ENCODE data around the gene ZNF189. TPM values are rescaled to one million over a fixed set of nuclear protein-coding genes. Genes with fewer than 3 reads are reported as not detected.
A peak's percentile ranks its signal among the peaks of the same experiment; 100 is the strongest.

The ZNF189 gene
- total RNA-seq: 5.1 TPM

DNA sequence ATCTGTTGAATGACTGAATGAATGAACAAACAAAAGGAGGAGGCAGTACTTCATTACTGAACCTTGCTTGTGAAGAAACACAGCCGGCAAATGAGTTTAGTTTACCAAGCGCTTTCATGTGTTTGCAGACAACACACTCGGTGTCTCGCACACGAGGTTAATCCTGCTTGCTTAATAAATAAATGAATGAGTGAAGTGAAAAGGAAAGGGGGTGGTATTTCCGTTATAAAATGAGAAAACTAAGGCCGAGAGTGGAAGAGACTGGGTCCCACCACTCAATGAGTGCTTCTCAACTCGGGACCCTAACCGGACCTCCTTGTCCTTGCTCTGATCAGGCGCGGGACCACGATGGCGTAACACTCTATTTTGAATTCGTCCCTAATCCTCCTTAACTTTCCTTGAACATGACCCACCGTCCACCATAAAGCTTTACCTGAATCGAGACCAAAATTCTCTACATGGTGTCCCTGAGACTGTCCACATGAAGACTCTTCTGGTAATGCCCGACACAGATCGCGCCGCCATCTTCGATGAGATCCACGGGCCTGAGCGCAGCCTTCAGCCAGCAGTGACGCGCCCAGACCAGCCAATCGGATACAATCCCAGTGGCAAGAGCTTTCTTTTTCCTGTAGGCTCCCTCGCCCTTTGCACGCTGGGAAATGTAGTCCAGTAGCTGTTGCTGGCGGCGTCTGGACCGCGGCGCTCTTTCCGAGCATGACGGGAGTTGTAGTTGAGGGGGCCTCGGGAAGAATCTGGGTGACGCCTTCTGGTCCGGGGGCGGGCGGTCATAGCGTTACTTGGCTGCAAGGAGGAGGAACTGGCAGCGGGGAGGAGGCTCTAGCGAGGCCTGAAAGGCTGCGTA lies at the start of gene ZNF189, which contains the start of gene MRPL50:
Gene ZNF189, plus strand, starts transcription at position 784 of the 862 bp plus-strand sequence. CDS start 306 bp downstream, outside the sequence.
Gene MRPL50, minus strand, starts transcription at position 551 of the 862 bp plus-strand sequence. Its CDS starts 26 bp downstream, at position 525.
- peak; percentile 100 for ATAC-seq

DNA sequence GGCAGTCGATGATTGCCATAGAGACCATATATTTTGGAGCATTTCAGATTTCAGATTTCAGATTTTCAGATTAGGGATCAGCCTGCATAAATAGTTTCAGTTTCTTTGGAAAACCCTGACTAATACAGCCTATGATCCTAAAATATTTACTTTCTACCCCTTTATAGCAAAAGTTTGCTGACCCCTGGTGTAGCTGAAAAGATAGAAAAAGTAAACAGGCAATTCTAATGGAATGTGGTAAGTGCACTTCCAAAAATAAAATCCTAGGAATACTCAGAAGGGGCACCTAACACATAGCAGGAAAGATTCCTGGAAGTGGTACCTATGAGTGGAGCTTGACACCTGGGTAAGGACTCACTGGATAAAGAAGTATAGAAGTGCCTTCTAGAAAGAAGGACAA lies 48.4 kb upstream of the ZNF189 start:
- ATAC-seq: no peak

DNA sequence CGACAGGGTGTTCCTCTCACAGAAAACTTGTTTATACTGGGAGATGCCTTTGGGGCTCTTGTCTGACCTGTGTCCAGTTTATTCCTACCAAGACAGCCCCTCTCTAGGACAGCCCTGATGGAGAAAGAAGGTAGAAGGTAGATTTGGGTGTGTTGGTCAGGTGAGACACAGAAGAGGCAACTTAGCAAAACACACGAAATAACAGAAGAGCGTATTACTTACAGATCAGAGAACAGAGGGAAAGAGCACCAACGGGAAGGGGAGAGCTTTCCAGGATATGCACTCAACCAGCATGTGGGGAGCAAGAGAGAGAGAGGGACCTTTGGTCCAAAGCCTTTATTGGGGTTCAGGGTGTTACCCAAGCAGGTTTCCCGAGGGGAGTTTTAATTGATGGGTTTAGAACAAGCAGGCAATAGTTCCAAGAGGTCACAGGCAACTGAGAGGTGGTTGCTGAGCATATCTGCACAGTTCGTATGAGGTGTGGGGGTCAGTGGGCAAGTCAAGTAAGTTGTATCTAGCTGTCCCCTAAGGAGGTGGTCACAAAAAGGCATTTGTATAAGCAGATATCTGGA lies 45.7 kb upstream of the ZNF189 start:
- ATAC-seq: no peak

DNA sequence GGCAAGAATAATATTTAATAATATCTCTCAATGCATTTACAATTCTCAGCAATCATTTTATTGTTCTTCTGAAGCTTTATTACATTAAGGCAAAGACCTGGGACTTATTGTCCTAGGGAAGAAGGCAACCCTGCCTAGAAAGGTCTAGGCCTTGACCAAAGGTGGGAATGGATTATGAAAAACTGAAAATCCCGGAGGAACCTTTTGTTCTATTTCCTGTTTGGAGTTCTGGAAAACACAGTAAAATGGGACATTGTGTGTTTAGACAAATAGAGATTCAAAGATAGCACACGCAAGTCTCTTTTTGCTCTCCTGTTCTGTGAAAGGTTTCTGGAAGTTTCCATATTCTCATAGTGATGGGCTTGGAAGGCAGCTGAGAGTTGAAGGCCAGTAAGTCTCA lies 45.0 kb upstream of the ZNF189 start:
- ATAC-seq: no peak

DNA sequence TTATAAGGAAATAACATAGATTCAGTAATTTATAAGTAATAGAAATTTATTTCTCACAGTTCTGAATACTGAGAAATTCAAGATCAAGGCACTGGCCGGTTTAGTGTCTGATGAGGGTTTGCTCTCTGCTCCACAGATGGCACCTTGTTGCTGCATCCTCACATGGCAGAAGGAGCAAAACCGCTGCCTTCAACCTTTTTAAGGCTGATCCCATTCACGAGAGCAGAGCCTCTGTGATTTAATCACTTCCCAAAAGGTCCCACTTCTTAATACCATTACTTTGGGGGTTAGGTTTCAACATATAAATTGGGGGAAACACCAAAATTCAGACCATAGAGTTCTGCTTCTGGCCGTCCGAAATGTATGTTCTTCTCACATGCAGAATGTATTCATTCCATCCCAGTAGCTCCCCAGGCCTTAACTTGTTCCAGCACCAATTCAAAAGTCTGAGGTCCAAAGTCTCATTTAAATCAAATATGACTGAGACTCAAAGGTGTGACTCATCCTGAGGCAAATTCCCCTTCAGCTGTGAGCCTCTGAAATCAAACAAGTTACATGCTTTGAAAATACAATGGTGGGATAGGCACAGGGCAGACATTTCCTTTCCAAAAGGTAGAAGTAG lies 44.4 kb upstream of the ZNF189 start:
- peak; percentile 33 for ATAC-seq

DNA sequence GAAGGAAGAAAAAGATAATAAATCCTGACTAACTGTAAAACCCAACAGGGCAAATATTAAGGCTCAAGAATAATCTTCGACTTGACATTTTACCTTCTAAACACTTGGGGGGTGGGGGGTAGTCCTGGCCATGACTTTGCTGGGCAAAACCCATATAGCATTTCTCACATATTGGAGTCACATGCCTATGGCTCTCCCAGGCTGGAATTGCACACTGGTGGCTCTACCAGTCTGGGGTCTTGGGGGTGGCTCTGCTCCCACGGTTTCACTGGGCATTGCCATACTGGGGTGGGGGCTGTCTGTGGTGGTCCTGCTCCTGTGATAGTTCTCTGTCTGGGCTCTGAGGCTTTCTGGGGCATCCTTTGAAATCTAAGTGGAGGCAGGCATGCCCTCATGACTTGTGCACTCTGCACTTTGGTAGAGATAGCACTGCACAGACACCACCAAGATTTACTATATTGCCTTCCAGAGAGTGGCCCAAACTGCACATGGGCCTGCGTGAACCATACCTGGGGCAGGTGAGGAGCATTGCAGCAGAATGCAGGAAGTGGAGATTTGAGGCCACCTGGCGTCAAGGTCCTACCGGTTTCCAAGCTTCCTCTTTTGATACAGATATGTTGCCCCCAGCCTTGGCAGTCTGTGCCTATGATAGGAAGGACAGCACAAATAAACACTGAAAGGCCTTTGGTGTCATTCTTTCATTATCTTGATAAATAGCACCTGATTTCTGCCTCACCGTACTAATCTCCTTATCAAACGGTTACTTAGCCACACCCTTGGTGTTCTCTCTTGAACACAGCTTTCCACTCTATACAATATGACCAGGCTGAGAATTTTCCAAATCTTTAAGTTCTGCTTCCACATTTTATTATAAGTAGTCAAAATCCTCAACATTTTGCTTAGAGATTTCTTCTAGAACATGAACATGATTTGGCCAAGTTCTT lies 43.6 kb upstream of the ZNF189 start:
- no peak for ATAC-seq

DNA sequence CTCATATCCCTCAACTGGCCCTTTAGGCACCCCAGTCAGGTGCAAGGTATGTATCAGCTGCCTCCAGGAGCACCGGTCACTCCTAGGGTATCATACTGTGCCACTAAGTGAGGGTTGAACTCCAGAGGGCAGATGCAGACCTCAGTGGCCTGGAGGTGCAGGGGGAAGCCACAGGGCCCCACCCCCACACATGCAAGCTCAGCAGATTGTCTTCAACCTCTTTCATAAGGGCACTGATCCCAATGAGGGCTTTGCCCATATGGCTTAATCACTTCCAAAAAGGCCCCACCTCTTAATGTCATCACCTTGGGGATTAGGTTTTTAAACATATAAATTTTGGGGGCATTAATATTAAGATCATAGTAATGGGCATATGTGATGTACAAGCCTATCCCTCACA lies 42.0 kb upstream of the ZNF189 start:
- no peak for ATAC-seq

DNA sequence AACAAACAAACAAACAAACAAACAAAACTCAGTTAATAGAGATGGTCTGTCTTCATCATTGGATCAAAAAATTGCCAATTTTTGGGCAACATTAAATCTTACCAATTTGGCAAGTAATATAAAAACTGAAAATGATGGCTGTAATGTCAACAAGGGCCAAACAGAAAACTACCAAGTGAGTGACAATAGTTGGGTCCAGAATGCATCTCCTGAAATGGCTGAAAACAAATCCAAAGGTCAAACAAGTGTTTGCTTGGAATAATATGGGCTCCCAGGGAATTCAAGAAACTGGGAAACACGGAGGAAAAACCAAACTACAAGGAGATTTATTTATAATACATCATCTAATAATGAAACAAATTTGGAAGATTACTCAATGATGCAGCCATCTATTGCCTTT lies 39.0 kb upstream of the ZNF189 start:
- no peak for ATAC-seq

DNA sequence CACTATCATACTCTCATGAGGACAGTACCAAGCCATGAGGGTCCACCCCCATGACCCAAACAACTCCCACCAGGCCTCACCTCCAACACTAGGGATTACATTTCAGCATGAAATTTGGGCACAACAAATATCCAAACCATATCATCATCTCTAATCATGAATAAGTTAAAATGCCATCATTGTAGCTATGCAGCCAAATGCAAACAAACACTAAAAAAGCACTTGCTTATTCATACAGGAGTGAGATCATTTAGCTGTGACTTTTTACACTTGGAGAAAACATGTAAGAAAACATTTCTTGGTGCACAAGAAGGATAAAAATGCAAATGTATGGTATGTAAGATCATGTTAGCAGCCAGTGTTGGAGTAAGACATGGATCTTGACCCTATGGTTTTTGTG lies 38.0 kb upstream of the ZNF189 start:
- ATAC-seq: no peak

DNA sequence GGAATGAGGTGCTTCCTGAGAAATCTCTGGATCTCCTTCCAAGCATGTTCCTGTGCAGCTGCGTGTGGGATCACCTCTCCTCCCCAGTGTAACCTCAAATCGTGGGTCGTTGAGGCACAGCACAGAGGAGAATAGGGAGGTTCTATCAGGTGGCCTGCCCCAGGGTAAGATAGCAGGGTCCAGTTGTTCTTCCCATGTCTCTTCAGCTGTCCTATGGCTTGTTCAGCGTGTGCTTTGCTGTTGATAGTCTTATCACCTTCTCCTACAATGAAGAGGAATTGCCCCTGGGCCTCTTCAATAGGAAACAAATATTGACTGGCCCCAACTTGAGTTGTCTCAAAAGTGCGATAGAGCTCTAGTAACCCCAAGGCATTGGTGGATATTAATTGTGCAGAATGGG lies 36.2 kb upstream of the ZNF189 start:
- no peak for ATAC-seq

DNA sequence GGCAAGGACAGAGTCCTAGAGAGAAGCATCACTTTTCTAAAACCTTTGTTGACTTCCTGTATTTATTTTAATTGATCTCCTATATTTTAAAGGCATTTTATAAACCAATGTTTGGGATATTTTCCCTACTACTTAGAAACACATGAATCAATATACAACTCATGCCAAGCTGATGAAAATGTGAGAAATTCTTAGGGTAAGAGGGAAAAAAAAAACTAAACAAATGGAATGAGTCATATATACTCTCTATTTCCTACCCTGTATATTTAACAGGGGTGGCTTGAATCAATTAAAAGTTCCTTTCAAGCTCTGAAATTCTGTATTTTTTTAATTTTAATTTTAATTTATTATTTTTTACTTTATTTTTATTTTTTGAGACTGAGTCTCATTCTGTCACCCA lies 33.5 kb upstream of the ZNF189 start:
- ATAC-seq: no peak

DNA sequence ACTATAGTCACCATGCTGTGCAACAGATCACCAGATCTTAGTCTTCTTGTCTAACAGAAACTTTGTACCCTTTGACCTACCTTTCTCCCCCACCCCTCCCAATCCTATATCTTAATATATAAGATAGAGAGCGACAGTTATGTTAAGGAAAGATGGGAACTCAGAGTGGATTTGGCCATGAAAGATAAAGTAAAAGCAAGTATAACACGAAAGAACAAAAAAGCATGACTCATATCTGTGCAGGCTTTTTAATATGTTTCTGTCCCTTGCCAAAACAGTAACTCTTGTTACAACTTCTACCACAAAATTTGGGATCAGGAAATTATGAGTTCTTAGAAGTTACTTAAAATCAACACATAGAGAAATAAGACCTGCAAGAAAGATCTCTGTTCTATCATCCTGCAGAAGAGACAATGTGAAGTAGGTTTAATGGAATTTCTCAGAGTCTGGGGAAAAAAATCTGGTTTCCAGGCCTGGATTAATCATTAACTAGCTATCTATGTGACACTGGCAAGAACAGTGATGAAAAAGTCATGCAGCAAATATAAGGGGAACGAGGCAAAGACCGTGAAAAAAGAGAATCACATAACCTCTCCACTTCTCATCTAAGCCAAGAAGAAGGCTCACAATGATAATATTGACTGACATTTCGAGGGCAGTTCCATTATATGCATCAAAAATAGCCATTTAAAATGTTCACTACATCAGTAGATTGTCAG lies 32.5 kb upstream of the ZNF189 start:
- no peak for ATAC-seq

DNA sequence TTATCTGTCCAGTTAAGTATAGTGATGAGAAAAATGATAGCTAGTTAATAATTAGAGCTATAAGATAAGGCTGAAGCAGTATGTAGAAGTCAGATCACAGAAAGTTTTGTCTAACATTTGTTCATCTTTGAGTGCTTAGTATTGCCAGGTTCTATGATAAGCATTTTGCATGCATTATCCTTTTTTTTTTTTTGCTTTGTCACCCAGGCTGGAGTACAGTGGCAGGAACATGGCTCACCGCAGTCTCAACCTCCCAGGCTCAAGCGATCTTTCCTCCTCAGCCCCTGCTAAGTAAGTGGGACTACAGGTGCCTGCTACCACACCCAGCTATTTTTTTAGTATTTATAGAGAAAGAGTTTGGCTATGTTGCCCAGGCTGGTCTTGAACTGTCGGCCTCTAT lies 31.3 kb upstream of the ZNF189 start:
- ATAC-seq: no peak

DNA sequence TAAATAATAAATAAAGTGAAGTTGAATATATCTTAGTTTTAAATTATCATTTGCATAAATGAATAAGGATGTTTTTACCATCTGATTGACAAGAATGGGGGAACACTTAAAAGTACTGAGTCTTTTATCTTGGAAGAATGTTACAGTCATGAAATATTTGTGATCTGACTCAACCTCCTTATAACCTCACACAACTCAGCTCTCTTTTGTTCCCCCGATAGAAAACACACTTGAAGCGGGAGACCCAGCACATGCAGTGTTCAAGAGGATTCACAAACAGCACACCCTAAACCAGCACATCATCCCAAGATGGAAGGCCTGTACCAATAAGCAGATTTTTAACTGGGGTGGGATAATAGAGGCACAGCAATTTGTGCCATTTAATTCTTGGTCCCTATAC lies 29.4 kb upstream of the ZNF189 start:
- no peak for ATAC-seq

DNA sequence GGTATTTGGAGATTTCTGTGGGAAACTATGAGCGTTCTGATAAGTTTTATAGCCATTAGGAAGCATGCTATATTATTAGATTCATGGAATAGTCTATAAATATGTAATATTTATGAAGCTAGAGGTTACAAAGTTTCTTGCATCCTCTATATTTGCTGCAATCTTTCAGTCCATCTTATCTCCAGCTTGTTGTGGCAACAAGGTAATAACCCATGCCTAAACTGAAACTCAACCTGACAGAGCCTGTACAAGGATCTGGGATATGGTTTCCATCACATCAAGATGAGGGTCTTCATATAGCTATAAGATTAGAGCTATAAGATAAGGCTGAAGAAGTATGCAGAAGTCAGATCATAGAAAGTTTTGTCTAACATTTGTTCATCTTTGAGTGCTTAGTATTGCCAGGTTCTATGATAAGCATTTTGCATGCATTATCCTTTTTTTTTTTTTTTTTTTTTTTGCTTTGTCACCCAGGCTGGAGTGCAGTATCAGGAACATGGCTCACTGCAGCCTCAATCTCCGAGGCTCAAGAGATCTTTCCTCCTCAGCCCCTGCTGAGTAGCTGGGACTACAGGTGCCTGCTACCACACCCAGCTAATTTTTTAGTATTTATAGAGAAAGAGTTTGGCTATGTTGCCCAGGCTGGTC lies 28.6 kb upstream of the ZNF189 start:
- no peak for ATAC-seq

DNA sequence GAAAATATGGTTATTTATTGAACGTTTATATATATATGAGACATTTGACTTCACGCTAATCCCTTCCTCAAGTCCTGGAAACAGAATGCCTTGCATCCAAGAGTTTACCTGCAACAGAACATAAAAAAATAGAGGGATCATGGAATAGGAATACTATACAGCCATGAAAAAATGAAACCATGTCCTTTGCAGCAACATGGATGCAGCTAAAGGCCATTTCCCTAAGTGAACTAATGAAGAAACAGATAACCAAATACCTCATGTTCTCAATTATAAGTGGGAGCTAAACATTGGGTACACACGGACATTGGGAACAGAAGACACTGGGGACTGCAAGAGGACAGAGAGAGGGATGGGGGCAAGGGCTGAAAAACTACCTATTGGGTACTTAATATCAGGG lies 26.8 kb upstream of the ZNF189 start:
- ATAC-seq: no peak

DNA sequence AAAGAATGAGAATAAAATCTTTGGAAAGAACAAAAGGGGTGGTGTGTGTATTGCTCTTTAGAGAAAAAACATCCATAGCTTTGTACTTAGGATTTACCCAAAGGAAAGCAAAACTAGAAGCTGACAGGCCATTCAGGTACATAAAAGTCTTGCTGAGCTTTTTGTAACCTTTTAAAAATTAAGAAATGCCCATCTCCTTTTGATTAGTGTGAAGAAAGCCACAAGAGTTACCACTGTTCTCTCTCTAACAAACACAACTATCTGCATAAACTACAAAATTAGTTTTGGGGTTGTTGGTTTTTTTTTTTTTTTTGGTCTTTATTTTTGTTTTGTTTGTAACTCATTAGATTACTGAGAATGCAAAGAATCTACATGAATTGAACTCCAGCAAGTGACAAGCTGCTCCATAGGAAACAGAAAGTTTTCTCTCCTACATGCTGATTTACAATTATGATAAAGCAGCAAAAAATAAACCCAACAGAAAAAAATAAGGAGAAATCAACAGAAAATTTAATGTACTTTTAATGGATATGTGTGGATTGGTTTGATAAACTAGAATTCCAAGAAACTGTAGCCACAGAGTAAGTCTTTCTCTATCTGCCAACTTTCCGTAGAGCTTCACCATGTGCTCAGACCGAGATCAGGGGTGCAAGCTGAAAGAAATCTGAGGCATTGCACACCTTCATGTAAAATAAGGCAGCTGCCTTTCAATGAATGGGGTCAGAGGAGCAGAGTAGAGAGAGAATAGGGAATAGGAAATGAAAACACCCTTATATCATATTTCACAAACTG lies 26.1 kb upstream of the ZNF189 start:
- ATAC-seq: no peak

DNA sequence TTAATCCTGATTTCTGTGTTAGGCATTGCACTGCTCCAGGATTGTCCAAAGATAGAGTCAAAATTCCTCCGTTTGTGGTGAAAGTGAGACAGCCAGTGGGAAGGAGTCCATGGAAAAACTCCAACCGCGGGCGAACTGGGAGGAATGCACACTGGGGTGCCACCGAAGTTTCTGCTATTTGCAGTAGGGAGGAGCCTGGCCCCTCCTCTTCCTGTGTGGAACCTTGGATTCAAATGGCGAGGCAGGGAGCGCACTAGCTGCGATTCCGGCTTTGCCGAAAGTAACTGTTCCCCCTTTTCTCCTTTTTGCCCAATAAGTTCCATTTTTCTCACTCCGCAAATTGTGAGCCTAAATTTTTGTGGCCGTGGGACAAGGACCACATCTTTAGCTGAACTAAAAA lies 23.1 kb upstream of the ZNF189 start:
- ATAC-seq: no peak

DNA sequence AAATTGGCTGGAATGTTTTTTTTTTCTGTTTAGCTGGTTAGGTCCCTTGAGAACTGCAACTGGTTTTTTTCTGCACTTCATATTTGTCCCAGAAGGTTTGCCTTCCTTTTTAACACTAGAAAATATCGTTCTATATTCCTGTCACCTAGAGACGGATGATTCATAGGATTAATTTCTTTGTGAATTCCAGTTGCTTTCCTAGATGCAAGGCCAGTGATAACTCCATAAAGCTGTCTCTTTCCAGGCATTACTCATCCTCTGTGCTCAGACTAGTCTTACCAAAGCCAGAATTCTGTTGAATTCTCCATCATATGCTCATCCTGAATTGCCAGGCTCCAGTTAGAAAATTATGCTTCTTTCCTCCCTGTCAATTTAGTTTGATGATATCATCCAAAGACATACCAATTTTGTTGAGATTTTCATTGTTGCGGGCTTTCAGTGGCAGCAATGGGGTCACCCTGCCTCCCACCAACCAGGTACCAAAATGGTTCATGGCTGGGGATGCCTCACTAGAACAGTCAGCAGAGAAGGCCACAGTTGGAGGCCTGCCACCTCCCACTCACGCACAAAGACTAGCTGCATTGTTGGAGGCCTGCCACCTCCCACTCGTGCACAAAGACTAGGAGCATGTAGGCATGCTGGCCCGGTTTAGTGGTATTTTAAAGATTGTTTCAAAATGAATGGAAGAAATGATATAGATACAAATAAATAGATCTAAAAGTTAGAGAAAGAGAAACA lies 22.4 kb upstream of the ZNF189 start:
- no peak for ATAC-seq

DNA sequence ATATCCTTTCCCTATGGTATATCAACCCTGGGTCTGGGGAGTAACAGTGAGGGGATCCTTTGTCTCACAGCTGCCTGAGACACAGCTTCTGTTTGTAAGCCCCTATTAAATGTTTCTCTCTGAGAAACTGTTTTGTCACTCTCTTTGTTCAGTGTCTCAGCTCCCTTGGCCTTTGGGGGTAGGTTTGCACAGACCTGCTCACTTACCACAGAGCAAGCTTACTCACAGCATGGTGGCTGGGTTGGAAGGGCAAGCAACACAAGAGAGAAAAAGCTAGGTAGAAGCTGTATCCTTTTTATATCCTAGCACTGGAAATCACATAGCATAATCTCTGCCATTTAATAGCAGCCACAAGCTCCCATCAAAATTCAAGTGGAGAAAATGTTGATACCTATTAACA lies 18.4 kb upstream of the ZNF189 start:
- ATAC-seq: no peak
